Measurements from ENCODE around the gene PPP1R3F.

GRCh38 chrX:49269010-49269766 lies 405 bp upstream of the PPP1R3F start:
- TF ChIP-seq CTCF (IDR thresholded peaks at IDR 0.05) = no peak
- no peak for TF ChIP-seq EZH2 (IDR thresholded peaks at IDR 0.05)
